Heart right ventricle (tissue), 16 donors: ENCODE data around the gene ZNF624. TPM values are rescaled to one million over a fixed set of nuclear protein-coding genes. Genes with fewer than 3 reads are reported as not detected.

Source experiments
- ATAC-seq, 8 donors: fragments of 200-7000 bp; cut with Tn5 transposase; one replicate each; pipeline ENCODE4 v1.9.1; 2020; ENCODE audit warnings: mild to moderate bottlenecking in 8 of 8, moderate library complexity in 8 of 8, moderate number of reproducible peaks in 1 of 8
- DNase-seq, 2 donors: peaks; one replicate each; pipeline ENCODE4 v3.0.0-alpha.2; 2020
- H3K27ac ChIP-seq, 10 donors: fragments of 200-600 bp; sonication (generic) in 2 of 10; one replicate each; pipeline versions ENCODE4 v1.5.0 to v1.8.0; 2020 to 2022; ENCODE audit warnings: mild to moderate bottlenecking in 3 of 10
- H3K27me3 ChIP-seq, 7 donors: fragments of 200-600 bp; one replicate each; pipeline ENCODE4 v1.8.0; 2021 to 2022; ENCODE audit warnings: mild to moderate bottlenecking in 2 of 7
- H3K36me3 ChIP-seq, 9 donors: fragments of 200-600 bp; sonication (generic) in 1 of 9; one replicate each; pipeline versions ENCODE4 v1.5.0 to v1.8.0; 2020 to 2022; ENCODE audit warnings: mild to moderate bottlenecking in 2 of 9
- H3K4me1 ChIP-seq, 9 donors: fragments of 200-600 bp; sonication (generic) in 1 of 9; one replicate each; pipeline versions ENCODE4 v1.5.0 to v1.8.0; 2020 to 2022; ENCODE audit warnings: mild to moderate bottlenecking in 4 of 9
- H3K4me3 ChIP-seq, 10 donors: fragments of 200-600 bp; sonication (generic) in 2 of 10; one replicate each; pipeline versions ENCODE4 v1.5.0 to v1.8.0; 2020 to 2022; ENCODE audit warnings: mild to moderate bottlenecking in 7 of 10, moderate library complexity in 2 of 10
- H3K9me3 ChIP-seq, 11 donors: fragments of 200-600 bp in 10 of 11; sonication (generic) in 2 of 11; one replicate each; pipeline versions ENCODE4 v1.5.0 to v1.8.0; 2013 to 2022; ENCODE audit warnings: mild to moderate bottlenecking in 2 of 11, control low read depth in 1 of 11, moderate library complexity in 1 of 11
- CTCF ChIP-seq, 9 donors: fragments of 200-600 bp; sonication (generic) in 2 of 9; IDR thresholded peaks; one replicate each; pipeline versions ENCODE4 v1.5.0 to v1.8.0; 2021 to 2022; ENCODE audit warnings: antibody characterized with exemption in 9 of 9, mild to moderate bottlenecking in 5 of 9, moderate library complexity in 1 of 9
- WGBS, 2 donors: extraction: QIAGEN DNeasy Blood & Tissue Kit; methylation state at CpG; one replicate each; pipeline ENCODE4 v1.1.7; 2013; ENCODE audit warnings: inconsistent platforms in 1 of 2; 5-methylcytosine and 5-hydroxymethylcytosine counted together
- intact Hi-C, 10 donors: fragments of 100-400 bp; cut with DNase I; formaldehyde crosslinking; loops; one replicate each; pipeline versions ENCODE4 v1.11.1 to v1.14.2; 2022
- polyA plus RNA-seq, 2 donors: library from polyadenylated mRNA; stranded (reverse); fragments of 200-250 nt; gene quantifications; one replicate each; pipeline ENCODE4 v1.2.3, GENCODE V29; 2013
- total RNA-seq, 10 donors: library from RNA; stranded (reverse); fragmentation: NEBNext Ultra II Directional in 3 of 10; extraction: Animal tissue kit (Norgen Biotek cat#: 25700) in 3 of 10; gene quantifications; one replicate each; pipeline versions ENCODE4 v1.2.1 to v1.2.4, GENCODE V29; 2021 to 2023
- donor health status: Arrhythmogenic right ventricular cardiomyopathy.
- donor health status: ischemic (EF 13 %, LVEDD 7.1; RV severe dilation, severe dysfunction).
- donor health status: healthy with polysubstance abuse.
- donor health status: DM: no; HTN: yes; CAD: no.
- donor health status: DM: no; HTN: no; CAD: no.
- donor health status: ischemic (EF 25% LVEDD 6.9; RV normal size, moderate dysfunction).
- donor health status: ischemic (EF 25% LVEDD 5.7; RV mildly dilated, moderate dysfunction).
- donor health status: healthy.
- donor health status: DM: yes; HTN: yes; CAD: no.
- donor health status: Ischemic cardiomyopathy.
- donor health status: ischemic (EF 35%, LVEDD 5.7; RV mildly dilated, moderate dysfunction).
- donor health status: nonischemic (EF 11% LVEDD 7.7; RV severe dilation, severe dysfunction).
- donor health status: DM: yes; HTN: yes; CAD: no.
- donor health status: PGD.
- donor health status: ischemic (EF 29% LVEDD 5.4; RV normal size, mild dysfunction).
- donor health status: nonischemic (EF 23%, LVEDD 6.1; RV moderate dilation, normal function).

ZNF624 gene
- total and polyA plus RNA-seq, 12 donors = 0.39 to 2.9 (median 2.0) TPM

GRCh38 chr17:16593356-16594102 lies 60.1 kb downstream of the ZNF624 start:
- Histone ChIP-seq H3K36me3 (no peaks in the 10 kb centered on the region), H3K4me3 (no peak overlapping the region), H3K9me3 (no peaks in the 10 kb centered on the region), H3K4me1 (peaks cover 0 to 11% (median 5%) of the 10 kb centered on the region in 9 donors), H3K27me3 (peaks cover 0 to 19% (median 0%) of the 10 kb centered on the region in 7 donors), H3K27ac (no peak overlapping the region)
- 64 to 65% methylated on average over 2 of the region's 2 CpGs for WGBS, 2 donors
- intact Hi-C loops = no loop called here
- TF ChIP-seq CTCF (IDR thresholded peaks at IDR 0.05) = no peak
- DNase-seq = no peak
- ATAC-seq = no peak

GRCh38 chr17:16589097-16589969 lies 64.3 kb downstream of the ZNF624 start:
- ATAC-seq (peak; percentile 85 to 96 (median 93)), DNase-seq (peak; percentile 89 to 94)
- WGBS, 2 donors = 5% methylated on average over 53 of the region's 53 CpGs
- no peaks in the 10 kb centered on the region for H3K36me3 ChIP-seq
- H3K4me1 ChIP-seq = peaks cover 0 to 21% (median 8%) of the 10 kb centered on the region in 9 donors
- TF ChIP-seq CTCF (IDR thresholded peaks at IDR 0.05) = peak; percentile 98 to 100 (median 100)
- intact Hi-C loops = loop anchor here in 7 of 10 donors (1.0 to 10.0 kb wide), 8 partner anchors 51 to 135 kb away; partner anchors contain the start of gene ZNF624 (in 1 of the 7)
- H3K27ac ChIP-seq = peak overlapping the region in 9 of 10 donors; percentile 42 to 83 (median 60)
- peak overlapping the region; percentile 38 to 72 (median 64) for H3K4me3 ChIP-seq
- peaks cover 0 to 27% (median 0%) of the 10 kb centered on the region in 7 donors for H3K27me3 ChIP-seq
- no peaks in the 10 kb centered on the region for H3K9me3 ChIP-seq

- intact Hi-C loops = loop anchor here in 4 of 10 donors (5.0 to 10.0 kb wide), 4 partner anchors 48 to 131 kb away; partner anchors contain the start of gene ZNF624 (in 1 of the 4)
- H3K27ac ChIP-seq = no peak overlapping the region
Measured at GRCh38 chr17:16585796-16586195, 67.9 kb downstream of the ZNF624 start.

More at GRCh38 chr17:16585796-16586195, 67.9 kb downstream of the ZNF624 start:
- no peak for TF ChIP-seq CTCF (IDR thresholded peaks at IDR 0.05)
- Histone ChIP-seq H3K9me3 (no peaks in the 10 kb centered on the region), H3K36me3 (no peaks in the 10 kb centered on the region), H3K4me3 (no peak overlapping the region), H3K27me3 (peaks cover 0 to 20% (median 0%) of the 10 kb centered on the region in 7 donors), H3K4me1 (peaks cover 0 to 29% (median 16%) of the 10 kb centered on the region in 9 donors)
- ATAC-seq (no peak), DNase-seq (no peak)
- WGBS, 2 donors = 42 to 46% methylated on average over 4 of the region's 4 CpGs
